SK-N-MC (cell line): Measurements from ENCODE around the gene PCSK5.

Experiments
- EZH2 ChIP-seq: fragments of 200-600 bp; sonication (generic); IDR thresholded peaks from one replicate; pipeline ENCODE4 v1.6.1; 2017; ENCODE audit warnings: antibody characterized with exemption
- FOXP2 ChIP-seq: optimal IDR thresholded peaks from 2 replicates; pipeline ENCODE3; 2011; ENCODE audit warnings: mild to moderate bottlenecking, moderate library complexity; ENCODE audit not compliant: insufficient read depth; ENCODE audit errors: extremely low read length, control extremely low read depth
- POLR2AphosphoS5 ChIP-seq: IDR thresholded peaks from 2 replicates; pipeline ENCODE4 v1.6.1; 2012; ENCODE audit warnings: mild to moderate bottlenecking, low read depth, low read length, borderline replicate concordance

DNA sequence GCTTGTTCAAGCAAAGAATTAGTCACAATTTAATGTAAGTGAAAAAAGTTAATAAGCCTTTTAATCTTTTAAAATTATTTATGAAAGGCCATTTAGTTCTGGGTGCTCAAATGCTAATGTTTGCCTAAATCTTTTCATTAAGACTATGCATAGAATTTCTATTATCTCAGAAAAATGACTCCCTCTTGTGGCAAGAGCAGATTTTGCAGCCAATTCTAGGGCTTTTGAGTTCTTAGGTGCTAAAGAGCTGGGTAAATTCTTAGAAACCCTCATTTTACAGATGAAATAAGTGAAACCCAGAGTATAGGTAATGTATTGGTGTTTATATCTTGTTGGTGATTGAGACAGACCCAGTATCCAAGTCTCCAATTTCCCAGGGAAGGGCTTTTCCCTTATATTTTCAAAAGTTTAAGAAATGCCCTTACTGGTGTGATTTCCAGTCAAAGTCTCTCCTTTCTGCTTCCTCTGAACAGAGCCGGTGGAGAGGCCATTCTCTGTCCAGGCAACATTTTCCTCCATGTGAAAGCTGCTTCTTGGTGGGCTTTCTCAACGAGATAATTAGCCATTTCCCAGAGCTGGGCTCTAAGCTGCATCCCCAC, 24.1 kb upstream of the PCSK5 start:
- TF ChIP-seq POLR2AphosphoS5: no peak
- TF ChIP-seq EZH2: no peak
- TF ChIP-seq FOXP2: no peak
